ENCODE measurements around the gene KLHL35.

GRCh38 chr11:75374646-75375045 is 58.4 kb downstream of the KLHL35 start:
- no peak for TF ChIP-seq ARNT (IDR thresholded peaks at IDR 0.05)
- TF ChIP-seq ZNF384 (IDR thresholded peaks at IDR 0.05) = no peak
- TF ChIP-seq FOXK2 (IDR thresholded peaks at IDR 0.05) = no peak
- no peak for TF ChIP-seq BHLHE40 (IDR thresholded peaks at IDR 0.05; ENCODE audit: borderline replicate concordance)
- no peak for TF ChIP-seq SUZ12 (IDR thresholded peaks at IDR 0.05)
- TF ChIP-seq ELF4 (IDR thresholded peaks at IDR 0.05) = no peak
- TF ChIP-seq NFRKB (IDR thresholded peaks at IDR 0.05) = no peak
